Measurements from ENCODE around the gene MAP3K5. TPM values are rescaled to one million over a fixed set of nuclear protein-coding genes. Genes with fewer than 3 reads are reported as not detected.

MAP3K5 gene
- total RNA-seq, 4 donors from 2014 or later: 19.4 to 36.1 (median 21.1) TPM

- no peak for TF ChIP-seq POLR2AphosphoS5 (IDR thresholded peaks at IDR 0.05)
- no peak for TF ChIP-seq POLR2A (IDR thresholded peaks at IDR 0.05)
- TF ChIP-seq EP300 (IDR thresholded peaks at IDR 0.05): no peak
- no peak for TF ChIP-seq CTCF (IDR thresholded peaks at IDR 0.05)
- Histone ChIP-seq H3K27ac (no peak overlapping the region), H3K9me3 (no peaks in the 10 kb centered on the region), H3K4me3 (no peak overlapping the region), H3K27me3 (no peaks in the 10 kb centered on the region), H3K4me1 (no peaks in the 10 kb centered on the region), H3K36me3 (peaks cover 13% of the 10 kb centered on the region)
- no peak for DNase-seq (ENCODE audit: low spot score in 2 of 2)
These were observed 167.9 kb downstream of the MAP3K5 start for GRCh38 chr6:136624347-136624746.

GRCh38 chr6:136618086-136618485 lies 174.2 kb downstream of the MAP3K5 start:
- no peak for DNase-seq (ENCODE audit: low spot score in 2 of 2)
- TF ChIP-seq CTCF (IDR thresholded peaks at IDR 0.05) (no peak), EP300 (IDR thresholded peaks at IDR 0.05) (no peak), POLR2AphosphoS5 (IDR thresholded peaks at IDR 0.05) (no peak), POLR2A (IDR thresholded peaks at IDR 0.05) (no peak)
- Histone ChIP-seq H3K27me3 (no peaks in the 10 kb centered on the region), H3K36me3 (peaks cover 17% of the 10 kb centered on the region), H3K27ac (no peak overlapping the region), H3K4me3 (no peak overlapping the region), H3K9me3 (no peaks in the 10 kb centered on the region), H3K4me1 (no peaks in the 10 kb centered on the region)
- WGBS: 92% methylated on average over 2 of the region's 2 CpGs

GRCh38 chr6:136616527-136616926 lies 175.8 kb downstream of the MAP3K5 start:
- Histone ChIP-seq H3K27ac (no peak overlapping the region), H3K36me3 (peaks cover 11% of the 10 kb centered on the region), H3K27me3 (no peaks in the 10 kb centered on the region), H3K9me3 (no peaks in the 10 kb centered on the region), H3K4me3 (no peak overlapping the region), H3K4me1 (no peaks in the 10 kb centered on the region)
- WGBS: 96% methylated on average over 3 of the region's 3 CpGs
- TF ChIP-seq POLR2AphosphoS5 (IDR thresholded peaks at IDR 0.05): no peak
- TF ChIP-seq EP300 (IDR thresholded peaks at IDR 0.05): no peak
- no peak for TF ChIP-seq POLR2A (IDR thresholded peaks at IDR 0.05)
- no peak for TF ChIP-seq CTCF (IDR thresholded peaks at IDR 0.05)
- DNase-seq (ENCODE audit: low spot score in 2 of 2): no peak

GRCh38 chr6:136614994-136615393 lies 177.3 kb downstream of the MAP3K5 start:
- Histone ChIP-seq H3K9me3 (no peaks in the 10 kb centered on the region), H3K4me1 (peaks cover 8% of the 10 kb centered on the region), H3K27ac (no peak overlapping the region), H3K27me3 (no peaks in the 10 kb centered on the region), H3K36me3 (peaks cover 9% of the 10 kb centered on the region), H3K4me3 (no peak overlapping the region)
- TF ChIP-seq POLR2A (IDR thresholded peaks at IDR 0.05): no peak
- TF ChIP-seq POLR2AphosphoS5 (IDR thresholded peaks at IDR 0.05): no peak
- TF ChIP-seq EP300 (IDR thresholded peaks at IDR 0.05): no peak
- TF ChIP-seq CTCF (IDR thresholded peaks at IDR 0.05): no peak
- 72% methylated on average over 2 of the region's 2 CpGs for WGBS
- DNase-seq (ENCODE audit: low spot score in 2 of 2): no peak

- no peak for DNase-seq (ENCODE audit: low spot score in 2 of 2)
- H3K27me3 ChIP-seq: no peaks in the 10 kb centered on the region
- 96% methylated on average over 1 of the region's 1 CpG for WGBS
- no peaks in the 10 kb centered on the region for H3K9me3 ChIP-seq
- H3K36me3 ChIP-seq: peaks cover 5% of the 10 kb centered on the region
- H3K27ac ChIP-seq: no peak overlapping the region
- H3K4me1 ChIP-seq: peaks cover 14% of the 10 kb centered on the region
- H3K4me3 ChIP-seq: no peak overlapping the region
- TF ChIP-seq POLR2AphosphoS5 (IDR thresholded peaks at IDR 0.05) (no peak), POLR2A (IDR thresholded peaks at IDR 0.05) (no peak), EP300 (IDR thresholded peaks at IDR 0.05) (no peak), CTCF (IDR thresholded peaks at IDR 0.05) (no peak)
These were observed 177.9 kb downstream of the MAP3K5 start for GRCh38 chr6:136614350-136614749.

Data from suprapubic skin (tissue), 4 donors.